ENCODE results near the gene STK32B. TPM values are rescaled to one million over a fixed set of nuclear protein-coding genes. Genes with fewer than 3 reads are reported as not detected.

STK32B gene
- total RNA-seq, 4 donors from 2014 or later: 0.39 to 2.7 (median 2.4) TPM

- peaks cover 0 to 6% (median 0%) of the 10 kb centered on the region in 3 donors for H3K36me3 ChIP-seq
- H3K27me3 ChIP-seq: no peaks in the 10 kb centered on the region
- peaks cover 0 to 9% (median 0%) of the 10 kb centered on the region in 4 donors for H3K9me3 ChIP-seq
- H3K4me3 ChIP-seq: no peak overlapping the region
- DNase-seq (ENCODE audit: low spot score in 2 of 2): no peak
- no peak for TF ChIP-seq CTCF (IDR thresholded peaks at IDR 0.05)
- no peak for TF ChIP-seq POLR2A (IDR thresholded peaks at IDR 0.05)
- TF ChIP-seq EP300 (IDR thresholded peaks at IDR 0.05): no peak
- WGBS, 2 donors: 69 to 88% methylated on average over 4 of the region's 4 CpGs
- H3K4me1 ChIP-seq: no peaks in the 10 kb centered on the region
- H3K27ac ChIP-seq: no peak overlapping the region
Measured at GRCh38 chr4:5399124-5399523, 347.8 kb downstream of the STK32B start.

GRCh38 chr4:5399790-5400421, 348.6 kb downstream of the STK32B start:
- Histone ChIP-seq H3K27ac (no peak overlapping the region), H3K36me3 (peaks cover 0 to 6% (median 0%) of the 10 kb centered on the region in 3 donors), H3K4me3 (no peak overlapping the region), H3K4me1 (no peaks in the 10 kb centered on the region), H3K27me3 (no peaks in the 10 kb centered on the region), H3K9me3 (peaks cover 0 to 9% (median 0%) of the 10 kb centered on the region in 4 donors)
- WGBS, 2 donors: 54 to 68% methylated on average over 8 of the region's 8 CpGs
- no peak for DNase-seq (ENCODE audit: low spot score in 2 of 2)
- TF ChIP-seq CTCF (IDR thresholded peaks at IDR 0.05) (peak; percentile 9 to 23 (median 20)), POLR2A (IDR thresholded peaks at IDR 0.05) (no peak), EP300 (IDR thresholded peaks at IDR 0.05) (no peak)

- H3K9me3 ChIP-seq: peaks cover 0 to 23% (median 0%) of the 10 kb centered on the region in 4 donors
- no peaks in the 10 kb centered on the region for H3K4me1 ChIP-seq
- no peaks in the 10 kb centered on the region for H3K27me3 ChIP-seq
- H3K27ac ChIP-seq: no peak overlapping the region
- TF ChIP-seq CTCF (IDR thresholded peaks at IDR 0.05): no peak
- no peak for TF ChIP-seq POLR2A (IDR thresholded peaks at IDR 0.05)
- no peak for TF ChIP-seq EP300 (IDR thresholded peaks at IDR 0.05)
- H3K4me3 ChIP-seq: no peak overlapping the region
- no peak for DNase-seq (ENCODE audit: low spot score in 2 of 2)
- WGBS, 2 donors: 83 to 87% methylated on average over 7 of the region's 7 CpGs
- peaks cover 0 to 6% (median 0%) of the 10 kb centered on the region in 3 donors for H3K36me3 ChIP-seq
Measured at GRCh38 chr4:5403746-5404497, 352.6 kb downstream of the STK32B start.

GRCh38 chr4:5409237-5409636, 358.0 kb downstream of the STK32B start:
- Histone ChIP-seq H3K27ac (no peak overlapping the region), H3K4me3 (no peak overlapping the region), H3K36me3 (no peaks in the 10 kb centered on the region), H3K9me3 (peaks cover 0 to 15% (median 0%) of the 10 kb centered on the region in 4 donors), H3K27me3 (no peaks in the 10 kb centered on the region), H3K4me1 (no peaks in the 10 kb centered on the region)
- TF ChIP-seq EP300 (IDR thresholded peaks at IDR 0.05) (no peak), CTCF (IDR thresholded peaks at IDR 0.05) (no peak), POLR2A (IDR thresholded peaks at IDR 0.05) (no peak)
- 71 to 76% methylated on average over 2 of the region's 2 CpGs for WGBS, 2 donors
- DNase-seq (ENCODE audit: low spot score in 2 of 2): no peak
